GM18868 (cell line): ENCODE results near the gene COL23A1.

Source experiments
- ATAC-seq: cut with Tn5 transposase; IDR thresholded peaks from one replicate; pipeline ENCODE4 v1.9.1; 2021; ENCODE audit warnings: mild to moderate bottlenecking, moderate library complexity; ENCODE audit not compliant: unreplicated experiment

The COL23A1 gene

GRCh38 chr5:178535299-178536175 lies 54.7 kb downstream of the COL23A1 start:
- no peak for ATAC-seq

DNA sequence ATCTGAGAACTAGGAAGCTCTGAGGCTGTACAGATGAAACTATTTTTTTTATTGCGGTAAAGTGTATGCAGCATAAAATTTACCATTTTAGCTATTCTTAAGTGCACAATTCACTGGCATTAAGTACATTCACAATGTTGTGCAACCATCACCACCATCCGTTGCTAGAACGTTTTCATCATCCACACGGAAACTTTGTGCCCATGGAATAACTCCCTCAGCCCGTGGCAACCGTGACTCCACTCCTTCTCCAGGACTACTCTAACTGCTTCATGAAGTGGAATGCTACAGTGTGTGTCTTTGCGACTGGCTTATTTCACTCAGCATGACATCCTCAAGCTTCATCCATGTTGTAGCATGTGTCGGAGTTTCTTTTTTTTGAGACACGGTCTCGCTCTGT lies 57.1 kb downstream of the COL23A1 start:
- no peak for ATAC-seq

DNA sequence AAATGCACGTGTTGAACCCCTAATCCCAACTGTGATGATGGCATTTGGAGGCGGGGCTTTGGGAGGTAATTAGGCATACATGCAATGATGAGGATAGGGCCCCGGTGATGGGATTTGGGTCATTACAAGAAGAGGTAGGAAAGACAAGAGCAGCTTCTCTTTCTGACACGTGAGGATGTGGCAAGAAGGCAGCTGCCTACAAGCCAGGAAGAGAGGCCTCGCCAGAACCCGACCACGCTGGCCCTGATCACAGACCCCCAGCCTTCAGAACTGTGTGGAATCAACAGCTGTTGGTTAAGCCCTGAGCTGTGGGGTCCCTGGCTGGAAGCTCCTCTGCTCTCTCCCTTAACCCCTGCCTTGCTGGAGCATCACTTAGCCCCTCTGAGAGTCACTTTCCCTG lies 57.5 kb downstream of the COL23A1 start:
- no peak for ATAC-seq

DNA sequence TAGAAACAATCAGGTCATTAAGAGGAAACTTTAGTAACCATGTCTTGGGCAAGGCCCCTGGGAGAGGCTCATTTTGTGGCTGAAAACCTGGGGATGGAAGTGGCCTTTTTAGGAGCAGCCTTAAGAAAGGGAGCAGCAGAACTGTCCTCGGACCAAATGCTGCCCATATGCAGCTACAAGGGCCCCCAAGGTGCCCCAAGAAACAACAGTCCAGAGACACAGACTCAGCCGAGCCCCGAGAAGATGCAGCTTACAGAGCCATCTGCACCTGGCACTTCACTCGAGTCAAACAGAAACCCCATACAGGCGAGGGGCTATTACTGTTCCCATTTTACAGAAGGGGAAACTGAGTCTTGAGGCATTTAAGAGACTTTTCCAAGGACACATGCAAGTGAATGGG lies 58.0 kb downstream of the COL23A1 start:
- ATAC-seq: no peak

DNA sequence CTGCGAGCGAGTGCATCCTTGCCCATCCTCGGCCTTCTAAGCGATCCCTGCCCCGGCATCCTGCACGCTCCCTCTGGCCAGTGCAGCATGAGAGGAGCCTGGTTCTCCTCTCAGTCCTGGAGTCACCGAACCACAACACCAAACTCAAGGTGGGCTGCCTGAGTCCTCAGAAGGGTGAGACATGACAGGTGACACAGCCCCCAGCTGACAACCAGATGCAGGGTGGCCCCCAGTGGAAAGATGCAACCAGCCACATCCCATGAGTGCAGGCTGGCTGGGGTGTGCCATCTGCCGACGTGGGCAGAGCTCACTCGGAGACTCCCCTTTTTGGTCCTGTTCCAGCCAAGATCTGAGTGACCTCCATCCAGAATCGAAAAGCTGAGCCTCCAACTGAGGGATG lies 58.4 kb downstream of the COL23A1 start:
- ATAC-seq: no peak

DNA sequence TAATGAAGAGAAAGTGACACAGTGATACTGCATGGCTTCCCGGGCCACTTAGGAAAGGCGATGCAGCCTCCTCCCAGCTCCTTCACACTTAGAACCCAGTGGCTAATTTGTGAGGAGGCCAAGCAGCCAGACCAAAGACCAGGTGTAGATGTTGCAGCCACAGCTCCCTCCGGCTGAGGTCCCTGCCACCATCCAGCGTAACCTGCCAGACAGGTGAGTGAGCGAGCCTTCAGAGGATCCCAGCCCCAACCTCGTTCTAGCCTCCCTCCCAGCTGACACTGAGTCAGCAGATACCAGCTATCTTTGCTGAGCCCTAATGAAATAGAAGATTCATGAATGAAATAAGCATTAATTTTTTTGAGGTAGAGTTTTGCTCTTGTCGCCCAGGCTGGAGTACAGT lies 59.7 kb downstream of the COL23A1 start:
- ATAC-seq: no peak

GRCh38 chr5:178529080-178529479 lies 61.1 kb downstream of the COL23A1 start:
- no peak for ATAC-seq

DNA sequence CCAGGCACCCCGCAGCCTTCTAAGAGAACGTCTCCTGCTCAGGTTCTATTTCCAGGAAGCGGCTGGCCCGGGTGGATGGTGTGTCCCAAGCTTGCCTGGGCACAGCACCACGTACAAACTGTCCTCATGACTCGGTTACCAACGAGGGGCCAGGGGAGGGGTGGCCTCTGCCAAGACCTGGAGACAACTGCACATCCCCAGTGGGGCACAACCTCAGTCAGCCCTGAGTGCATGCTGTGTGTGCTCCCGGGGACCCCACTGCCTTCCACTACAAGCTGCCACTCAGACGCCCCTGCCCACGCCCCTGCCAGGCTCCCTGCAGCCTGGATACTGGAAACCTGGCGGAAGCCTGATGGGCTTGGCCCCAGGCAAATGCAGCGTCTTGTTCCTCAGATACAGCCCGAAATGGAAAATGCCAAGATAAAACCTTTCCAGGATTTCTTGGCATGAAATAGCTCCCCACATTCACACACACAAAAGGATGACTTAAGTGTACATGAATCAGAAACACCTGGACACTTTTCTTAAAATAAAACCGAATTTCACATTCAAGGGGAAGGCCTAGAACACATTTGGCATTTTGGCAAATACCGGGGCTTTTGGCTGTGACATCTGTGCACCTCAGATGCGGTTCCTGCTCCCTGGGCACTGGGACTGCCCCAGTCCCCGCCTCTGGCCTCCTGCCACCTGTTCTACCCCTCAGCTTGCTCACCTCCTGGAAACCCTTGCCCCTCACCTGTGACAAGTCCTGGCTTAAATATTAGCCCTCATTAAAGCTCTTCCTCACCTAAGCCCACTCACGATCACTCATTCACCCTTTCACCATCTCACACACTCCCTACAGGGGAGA lies 62.5 kb downstream of the COL23A1 start:
- no peak for ATAC-seq

- ATAC-seq: no peak
Measured at GRCh38 chr5:178526773-178527457, 63.3 kb downstream of the COL23A1 start.

- no peak for ATAC-seq
Measured at GRCh38 chr5:178525906-178526732, 64.1 kb downstream of the COL23A1 start.

- ATAC-seq: no peak
Measured at GRCh38 chr5:178524093-178524882, 65.9 kb downstream of the COL23A1 start.

DNA sequence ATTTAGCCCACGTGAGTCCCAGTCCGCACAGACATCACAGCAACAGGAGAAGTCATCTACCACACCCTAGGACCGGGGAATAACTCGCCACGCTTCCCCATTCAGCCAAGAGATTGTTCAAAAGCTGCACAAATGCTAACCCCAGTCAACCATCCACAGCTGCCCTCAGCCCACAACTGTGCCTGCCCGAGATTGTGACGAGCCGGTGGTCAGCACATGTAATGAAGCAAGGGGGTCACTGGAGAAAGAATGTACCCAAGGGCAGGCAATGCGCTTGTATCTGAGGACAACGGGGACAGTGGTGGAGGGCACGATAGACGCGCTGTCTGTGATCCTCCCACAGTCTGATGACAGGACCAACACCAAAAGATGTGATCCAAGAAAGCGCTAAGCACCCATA lies 67.8 kb downstream of the COL23A1 start:
- ATAC-seq: no peak

GRCh38 chr5:178520851-178521250 lies 69.3 kb downstream of the COL23A1 start:
- no peak for ATAC-seq

- ATAC-seq: no peak
Measured at GRCh38 chr5:178519804-178520203, 70.4 kb downstream of the COL23A1 start.

GRCh38 chr5:178519155-178519554 lies 71.0 kb downstream of the COL23A1 start:
- no peak for ATAC-seq

DNA sequence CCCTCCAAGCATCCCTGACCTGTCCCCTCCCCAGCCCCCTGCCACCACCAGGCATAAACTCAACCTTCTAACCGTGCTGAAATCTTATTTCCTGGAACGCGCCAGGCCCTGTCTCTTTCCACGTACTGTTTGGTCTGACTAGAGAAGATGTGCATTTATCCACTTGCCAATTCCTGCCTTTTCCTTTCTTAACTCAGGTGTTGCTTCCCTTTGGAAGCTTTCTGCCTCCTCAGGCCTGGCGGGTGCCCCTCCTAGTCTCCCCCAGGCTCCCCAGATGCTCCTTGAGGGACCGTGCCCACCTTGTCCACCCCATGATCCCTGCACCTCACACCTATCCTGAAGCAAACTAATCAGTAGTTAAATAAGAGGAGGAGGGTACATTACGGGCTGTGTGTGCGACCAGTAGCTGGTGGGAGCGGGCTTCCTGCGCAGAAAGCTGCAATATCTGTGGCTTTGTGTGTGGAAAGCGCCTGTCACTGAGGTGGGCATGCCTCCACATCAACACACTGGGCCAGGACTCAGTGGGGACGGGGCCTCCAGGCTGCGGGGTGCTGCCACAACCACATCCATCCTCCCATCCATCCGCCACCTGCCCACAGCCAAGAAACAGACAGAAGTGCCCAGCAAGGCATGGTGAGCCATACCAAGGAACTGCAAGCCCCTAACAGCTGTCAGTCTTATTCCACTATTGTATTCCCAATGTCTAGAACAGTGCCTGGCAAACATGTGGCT lies 73.5 kb downstream of the COL23A1 start:
- ATAC-seq: no peak

GRCh38 chr5:178515776-178516503 lies 74.3 kb downstream of the COL23A1 start:
- no peak for ATAC-seq

DNA sequence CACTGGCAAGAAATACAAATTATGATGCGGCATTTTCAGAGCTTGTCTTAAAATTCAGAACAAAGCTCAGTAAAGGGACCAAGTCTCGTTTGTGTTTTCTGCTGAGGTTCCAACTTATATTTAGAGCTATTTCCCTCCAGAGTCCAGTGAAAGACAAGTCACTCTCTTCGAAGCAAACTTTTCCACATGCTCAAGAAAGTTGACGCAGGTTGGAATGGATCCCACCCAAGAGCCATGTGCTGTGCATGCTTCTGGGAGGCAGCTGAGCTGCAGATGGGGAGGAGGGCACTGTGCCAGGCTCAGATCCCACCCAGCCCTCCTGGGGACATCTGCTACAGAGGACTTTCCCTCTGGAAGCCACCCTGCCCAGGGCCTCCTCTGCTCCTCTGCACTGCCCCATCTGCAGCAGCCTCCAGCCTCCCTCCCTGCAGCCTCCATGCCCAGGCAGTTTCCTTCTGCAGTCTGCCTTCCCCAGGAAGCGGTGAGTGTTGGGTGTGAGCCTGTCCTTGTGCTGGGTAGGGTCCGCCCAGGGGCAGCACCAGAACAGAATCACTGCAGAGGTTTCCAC lies 75.3 kb downstream of the COL23A1 start:
- no peak for ATAC-seq
